SK-N-SH (cell line): ENCODE measurements around the gene UBE2R2.

ENCODE experiments used
- CTCF ChIP-seq: fragments of 200-600 bp; sonication (generic); IDR thresholded peaks from 2 replicates; pipeline ENCODE4 v1.6.1; 2017; ENCODE audit warnings: antibody characterized with exemption, mild to moderate bottlenecking, moderate library complexity
- EP300 ChIP-seq, 2 experiments: IDR thresholded peaks; 2 replicates each; pipeline versions ENCODE4 v1.4.0 to v1.6.1; 2012; ENCODE audit warnings: borderline replicate concordance in 1 of 2, low read depth in 1 of 2, low read length in 1 of 2
- FOXM1 ChIP-seq: IDR thresholded peaks from 2 replicates; pipeline ENCODE4 v1.4.0; 2012; ENCODE audit warnings: low read depth, mild to moderate bottlenecking
- GABPA ChIP-seq: IDR thresholded peaks from 2 replicates; pipeline ENCODE4 v1.4.0; 2012; ENCODE audit warnings: low read depth, mild to moderate bottlenecking
- GATA2 ChIP-seq: sonication (generic); formaldehyde crosslinking; IDR thresholded peaks from 2 replicates; pipeline ENCODE4 v1.5.0; 2020; ENCODE audit warnings: mild to moderate bottlenecking, missing genetic modification reagents
- JUND ChIP-seq: IDR thresholded peaks from 2 replicates; pipeline ENCODE4 v1.4.0; 2012
- MAX ChIP-seq: IDR thresholded peaks from 2 replicates; pipeline ENCODE4 v1.4.0; 2012; ENCODE audit warnings: low read depth
- PBX3 ChIP-seq: IDR thresholded peaks from 2 replicates; pipeline ENCODE4; 2012
- POLR2AphosphoS5 ChIP-seq: IDR thresholded peaks from 2 replicates; pipeline ENCODE4 v1.6.1; 2012; ENCODE audit warnings: low read depth, low read length
- RAD21 ChIP-seq: IDR thresholded peaks from 2 replicates; pipeline ENCODE4 v1.6.1; 2012; ENCODE audit warnings: mild to moderate bottlenecking, low read length
- REST ChIP-seq: IDR thresholded peaks from 2 replicates; pipeline ENCODE4 v1.6.1; 2012; ENCODE audit warnings: mild to moderate bottlenecking, low read depth, low read length, moderate library complexity
- RXRA ChIP-seq: IDR thresholded peaks from 2 replicates; pipeline ENCODE4 v1.4.0; 2012; ENCODE audit warnings: low read depth, mild to moderate bottlenecking, borderline replicate concordance
- SIN3A ChIP-seq: IDR thresholded peaks from 2 replicates; pipeline ENCODE4 v1.6.1; 2012; ENCODE audit warnings: low read depth, mild to moderate bottlenecking, low read length, moderate library complexity, borderline replicate concordance
- TEAD4 ChIP-seq: IDR thresholded peaks from 2 replicates; pipeline ENCODE4 v1.4.0; 2012; ENCODE audit warnings: mild to moderate bottlenecking, borderline replicate concordance; ENCODE audit not compliant: insufficient read depth

- TF ChIP-seq RXRA (no peak), CTCF (no peak), POLR2AphosphoS5 (no peak), PBX3 (no peak), EP300 (IDR thresholded peaks at IDR 0.05; ENCODE audit: borderline replicate concordance in 1 of 2, low read depth in 1 of 2, low read length in 1 of 2) (no peak), GABPA (no peak), REST (no peak), SIN3A (no peak), TEAD4 (no peak), RAD21 (no peak), MAX (no peak), GATA2 (no peak), FOXM1 (no peak), JUND (no peak)
Observed at GRCh38 chr9:33959725-33960124, 142.8 kb downstream of the UBE2R2 start.
